HG02588 (cell line): ENCODE measurements around the gene LIN52.

Experiments
- ATAC-seq: cut with Tn5 transposase; IDR thresholded peaks from one replicate; pipeline ENCODE4 v1.9.1; 2021; ENCODE audit warnings: mild to moderate bottlenecking, moderate library complexity; ENCODE audit not compliant: unreplicated experiment

Gene LIN52

DNA sequence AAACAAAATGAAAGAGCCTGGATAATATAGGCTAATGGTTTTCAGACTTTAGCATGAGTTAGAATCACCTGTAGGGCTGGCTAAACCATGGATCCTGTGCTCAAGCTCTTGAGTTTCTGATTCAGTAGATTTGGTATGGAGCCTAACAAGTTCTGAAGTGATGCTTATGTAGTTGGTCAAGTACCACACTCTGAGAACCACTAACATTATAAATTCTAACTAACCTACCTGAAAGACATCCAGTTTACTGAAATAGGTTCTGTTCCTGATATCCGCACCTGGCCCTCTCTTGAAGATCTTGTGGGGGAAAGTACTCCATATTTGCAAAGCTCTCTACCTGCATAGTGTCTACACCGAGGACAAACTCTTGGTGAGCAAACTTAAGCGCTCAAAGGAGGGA is 95.1 kb downstream of the LIN52 start:
- ATAC-seq, result no peak

DNA sequence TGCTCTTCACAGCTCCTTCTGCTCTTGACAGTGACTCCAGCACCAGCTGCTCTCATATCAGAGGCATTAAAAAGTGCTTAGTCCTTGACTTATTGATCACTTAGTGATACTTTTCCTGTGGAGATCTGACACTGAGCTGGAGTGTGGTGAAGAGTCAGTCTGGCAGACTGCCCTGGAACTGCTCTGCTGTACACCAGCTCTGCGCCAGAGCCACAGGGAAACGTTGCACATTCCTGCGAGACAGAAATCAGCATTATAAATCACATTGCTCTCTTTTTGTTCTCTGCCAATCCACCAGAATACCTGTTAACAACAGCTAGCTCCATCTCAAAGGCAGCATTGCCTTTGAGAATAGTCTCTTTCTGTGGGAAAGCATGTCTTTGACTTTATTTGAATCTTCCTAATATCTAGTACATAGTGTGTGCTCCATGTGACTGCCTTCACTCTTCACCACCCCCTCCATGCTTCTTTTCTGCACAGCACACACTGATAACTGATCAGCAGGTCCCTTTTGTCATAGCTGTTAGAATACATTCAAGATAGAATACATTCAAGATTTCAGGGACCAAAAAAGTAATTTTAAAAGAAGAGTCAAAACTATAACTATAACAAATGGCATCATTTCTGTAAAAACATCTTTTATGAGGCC is 106.3 kb downstream of the LIN52 start:
- ATAC-seq, result no peak

DNA sequence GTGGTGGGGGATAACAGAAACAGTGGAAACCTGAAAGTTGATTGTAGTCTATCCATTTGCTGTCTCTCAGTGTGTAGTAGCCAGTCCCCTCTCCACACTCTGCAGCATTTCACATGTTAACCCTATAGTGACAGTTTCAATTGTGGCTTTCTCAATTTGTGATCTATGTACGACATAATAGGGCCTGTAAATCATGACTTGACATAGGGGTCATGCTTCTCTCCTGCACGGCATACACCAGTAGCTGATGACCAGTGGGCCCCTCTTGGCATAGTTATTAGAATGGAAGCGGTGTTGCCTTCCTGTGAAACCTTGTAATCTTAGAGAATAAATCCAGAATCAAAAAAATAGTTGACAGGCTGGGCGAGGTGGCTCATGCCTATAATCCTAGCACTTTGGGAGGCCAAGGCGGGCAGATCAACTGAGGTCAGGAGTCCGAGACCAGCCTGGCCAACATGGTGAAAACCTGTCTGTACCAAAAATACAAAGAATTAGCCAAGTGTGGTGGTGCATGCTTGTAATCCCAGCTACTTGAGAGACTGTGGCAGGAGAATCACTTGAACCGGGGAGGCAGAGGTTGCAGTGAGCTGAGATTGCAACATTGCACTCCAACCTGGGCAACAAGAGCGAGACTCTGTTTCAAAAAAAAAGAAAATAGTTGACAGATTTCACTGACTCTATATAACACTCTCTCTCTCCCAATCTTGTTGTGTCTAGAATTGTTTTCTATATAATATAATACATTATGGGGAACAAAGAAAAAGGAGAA is 109.9 kb downstream of the LIN52 start:
- no peak for ATAC-seq

DNA sequence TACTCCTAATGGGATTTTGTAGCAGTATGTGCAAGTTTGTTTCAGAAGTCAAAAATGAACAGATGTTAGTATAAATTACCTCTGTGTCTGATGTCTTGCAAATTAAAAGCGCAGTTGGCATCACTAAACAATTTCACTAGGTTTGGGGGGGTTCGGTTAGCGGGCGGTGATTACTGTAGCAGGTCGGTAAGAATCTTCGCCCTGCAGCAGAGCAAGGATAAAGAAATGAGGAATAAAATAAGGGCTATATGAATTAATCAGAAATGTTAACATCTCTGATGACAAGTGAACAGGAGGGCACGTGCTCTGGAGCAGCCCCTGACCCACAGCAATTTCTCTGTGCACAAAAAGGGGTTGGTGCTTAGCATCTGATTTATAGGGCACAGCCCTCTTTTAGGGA is 110.9 kb downstream of the LIN52 start:
- ATAC-seq, result no peak

DNA sequence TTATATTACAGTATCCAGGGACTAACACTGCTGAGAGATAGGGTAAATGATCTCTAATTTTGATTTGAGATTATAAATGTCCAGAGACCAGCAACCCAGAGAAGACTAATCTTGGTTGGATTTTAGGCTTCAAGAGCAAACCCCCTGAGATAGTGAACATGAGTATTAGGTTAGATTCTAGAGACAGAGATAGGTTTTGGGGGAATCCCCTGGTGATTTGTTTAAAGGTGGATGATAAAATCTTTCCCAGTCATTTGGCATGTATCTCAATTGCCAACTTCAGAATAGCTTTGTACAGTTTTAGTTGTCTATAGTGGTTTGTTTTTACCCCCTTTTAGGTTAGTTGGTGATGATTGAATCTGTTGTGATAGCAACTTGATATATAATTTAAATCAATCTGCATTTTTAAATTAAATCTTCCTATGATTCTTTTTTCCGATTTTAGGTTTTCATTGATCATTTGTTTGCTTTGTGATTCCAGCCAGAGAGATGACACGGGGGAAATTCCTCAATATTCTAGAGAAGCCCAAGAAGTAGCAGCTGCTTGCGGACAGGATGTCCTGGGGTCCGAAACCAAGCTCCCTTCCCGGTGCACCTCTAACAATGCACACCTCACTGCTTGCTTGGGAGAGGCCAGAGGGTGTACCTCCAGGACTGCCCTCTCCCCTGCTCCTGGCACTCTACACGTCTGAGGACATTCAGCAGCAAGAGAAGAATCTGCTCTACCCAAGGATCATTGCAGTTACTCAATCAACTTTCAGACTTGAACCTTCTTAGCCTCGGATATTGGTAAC is 113.9 kb downstream of the LIN52 start:
- no peak for ATAC-seq

DNA sequence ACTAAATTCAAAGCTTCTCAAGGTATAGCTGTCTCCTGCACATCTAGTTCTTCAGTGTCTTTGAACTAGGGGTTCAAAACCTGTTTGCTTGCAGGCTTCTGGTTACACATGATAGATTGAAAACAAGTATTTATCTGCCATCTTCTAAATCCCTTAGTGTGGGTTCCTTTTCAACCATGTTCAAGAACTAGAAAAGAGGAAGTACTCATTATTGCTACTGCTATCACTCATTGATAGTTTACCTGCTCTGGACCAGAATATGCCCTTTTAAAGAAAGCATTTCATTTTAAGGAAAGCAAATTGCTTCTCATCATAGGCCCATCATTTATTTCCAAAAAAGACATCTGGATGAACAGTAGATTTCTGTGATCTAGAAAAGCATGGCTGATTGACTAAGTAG is 117.4 kb downstream of the LIN52 start:
- ATAC-seq, result no peak

DNA sequence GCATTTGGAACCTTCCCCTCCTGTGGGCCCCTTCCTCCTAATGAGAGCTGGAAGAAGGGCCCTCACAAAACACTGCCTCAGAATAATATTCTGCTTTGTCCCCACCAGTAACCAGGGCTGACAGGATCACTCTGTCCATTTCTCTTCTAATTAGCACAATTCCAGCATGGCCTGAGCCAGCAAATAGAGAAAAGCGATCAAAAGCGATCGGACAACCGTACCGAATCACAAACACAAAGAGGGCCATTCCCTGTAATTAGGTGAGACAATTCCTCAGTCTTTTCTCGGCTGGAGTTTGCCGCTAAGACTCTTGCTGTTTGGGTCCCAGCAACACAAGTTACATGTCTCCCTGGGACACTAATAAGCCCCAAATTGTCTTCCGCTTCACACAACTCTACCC is 118.9 kb downstream of the LIN52 start:
- ATAC-seq, result no peak

DNA sequence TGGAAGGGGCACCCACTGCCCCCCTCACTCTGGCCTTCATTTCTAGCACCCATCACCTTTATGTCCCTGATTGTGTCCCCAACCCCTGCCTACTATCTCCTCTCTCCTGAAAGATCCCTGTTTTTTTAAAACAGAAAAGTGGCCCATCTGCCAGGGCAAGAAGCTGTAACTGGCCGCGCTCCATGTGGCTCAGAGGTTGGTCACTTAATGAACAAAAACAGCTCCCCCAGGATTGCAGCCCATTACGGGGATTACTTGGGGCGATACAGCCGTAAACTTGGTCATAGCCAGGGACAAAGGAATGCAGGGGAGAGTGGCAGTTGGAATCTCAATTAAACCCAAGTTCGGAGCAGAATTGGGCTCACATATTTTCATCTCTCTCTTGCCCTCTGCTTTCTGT is 119.7 kb downstream of the LIN52 start:
- ATAC-seq, result no peak

DNA sequence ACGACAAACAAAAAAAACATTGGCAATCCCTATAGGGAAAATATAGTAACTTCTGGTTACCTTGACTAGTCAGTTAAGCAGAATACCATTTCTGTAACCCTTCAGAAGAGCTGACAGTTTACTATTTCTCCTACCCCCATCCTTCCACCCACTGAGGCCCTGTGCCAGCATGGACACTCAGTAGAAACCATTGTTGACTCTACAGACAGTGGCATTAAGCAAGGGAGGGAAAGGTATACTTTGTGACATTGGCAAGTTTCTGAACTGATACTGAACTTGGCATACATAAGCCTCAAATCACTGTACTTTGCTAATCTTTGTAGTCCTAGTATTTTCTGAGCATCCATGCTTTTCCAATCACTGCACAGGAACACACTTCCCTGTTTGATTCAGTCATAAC is 121.1 kb downstream of the LIN52 start:
- ATAC-seq, result no peak

DNA sequence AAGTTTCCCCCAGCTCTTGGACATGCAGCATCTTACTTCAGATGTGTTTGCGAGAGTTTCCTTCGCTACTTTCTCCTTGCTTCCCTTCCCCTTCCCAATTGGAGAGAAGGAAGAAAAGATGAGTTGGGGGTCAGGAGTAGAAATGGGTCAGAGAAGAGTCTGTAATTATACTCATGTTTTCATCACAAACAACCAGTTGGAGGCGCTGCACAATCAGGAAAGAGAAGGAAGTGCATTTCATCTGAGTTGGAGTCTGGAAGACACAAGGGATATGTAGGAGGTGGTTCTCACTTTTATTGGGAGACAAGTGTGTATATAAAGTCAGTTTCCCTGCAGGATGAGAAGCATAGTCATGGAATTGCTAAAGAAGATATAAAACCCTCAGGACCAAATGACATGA is 123.2 kb downstream of the LIN52 start:
- no peak for ATAC-seq

DNA sequence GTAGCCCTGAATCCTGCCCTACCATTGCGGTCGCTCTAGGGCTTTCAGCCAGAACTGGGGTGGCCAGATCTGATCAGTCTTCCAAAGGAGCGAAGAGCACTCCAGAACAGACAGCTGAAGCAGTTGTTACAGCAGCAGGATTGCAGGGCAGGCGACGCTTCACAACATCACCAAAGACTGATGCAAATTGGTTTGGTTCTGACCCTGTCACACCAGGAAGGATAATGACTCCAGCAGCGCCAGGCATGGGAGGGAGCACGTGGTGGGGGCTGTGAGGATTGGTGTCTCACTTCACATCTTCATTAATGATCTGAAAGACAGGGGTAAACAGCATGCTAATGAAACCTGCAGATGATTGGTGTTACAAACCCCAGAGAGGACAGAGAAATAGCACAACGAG is 123.9 kb downstream of the LIN52 start:
- no peak for ATAC-seq

DNA sequence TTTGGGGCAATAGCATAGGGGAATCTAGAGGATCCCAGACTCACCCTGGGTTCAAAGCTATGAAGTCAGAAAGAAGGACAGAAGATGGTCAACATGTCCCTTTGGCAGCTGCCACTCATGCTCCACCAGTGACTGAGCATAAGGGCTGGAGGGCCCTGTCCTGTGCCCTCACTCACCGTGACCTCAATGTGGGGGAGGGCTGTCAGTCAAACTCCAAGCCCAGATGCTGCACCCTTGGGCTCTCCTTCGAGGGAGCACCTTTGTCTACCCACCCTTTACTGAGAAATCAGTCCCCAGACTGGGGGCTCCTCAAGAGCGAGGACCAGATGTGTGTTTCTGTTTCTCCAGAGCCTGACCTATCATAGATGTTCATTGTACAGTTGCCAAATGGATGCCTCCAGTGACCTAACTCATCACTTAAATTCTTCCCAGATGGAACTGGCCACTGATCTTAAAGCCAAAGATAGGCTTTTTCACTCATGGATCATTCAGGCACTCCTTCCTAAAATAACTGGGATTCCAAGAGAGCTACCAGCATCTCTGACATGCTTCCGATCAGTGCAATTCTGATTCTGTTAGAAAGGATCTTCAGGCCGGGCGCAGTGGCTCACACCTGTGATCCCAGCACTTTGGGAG is 127.3 kb downstream of the LIN52 start:
- ATAC-seq, result no peak

DNA sequence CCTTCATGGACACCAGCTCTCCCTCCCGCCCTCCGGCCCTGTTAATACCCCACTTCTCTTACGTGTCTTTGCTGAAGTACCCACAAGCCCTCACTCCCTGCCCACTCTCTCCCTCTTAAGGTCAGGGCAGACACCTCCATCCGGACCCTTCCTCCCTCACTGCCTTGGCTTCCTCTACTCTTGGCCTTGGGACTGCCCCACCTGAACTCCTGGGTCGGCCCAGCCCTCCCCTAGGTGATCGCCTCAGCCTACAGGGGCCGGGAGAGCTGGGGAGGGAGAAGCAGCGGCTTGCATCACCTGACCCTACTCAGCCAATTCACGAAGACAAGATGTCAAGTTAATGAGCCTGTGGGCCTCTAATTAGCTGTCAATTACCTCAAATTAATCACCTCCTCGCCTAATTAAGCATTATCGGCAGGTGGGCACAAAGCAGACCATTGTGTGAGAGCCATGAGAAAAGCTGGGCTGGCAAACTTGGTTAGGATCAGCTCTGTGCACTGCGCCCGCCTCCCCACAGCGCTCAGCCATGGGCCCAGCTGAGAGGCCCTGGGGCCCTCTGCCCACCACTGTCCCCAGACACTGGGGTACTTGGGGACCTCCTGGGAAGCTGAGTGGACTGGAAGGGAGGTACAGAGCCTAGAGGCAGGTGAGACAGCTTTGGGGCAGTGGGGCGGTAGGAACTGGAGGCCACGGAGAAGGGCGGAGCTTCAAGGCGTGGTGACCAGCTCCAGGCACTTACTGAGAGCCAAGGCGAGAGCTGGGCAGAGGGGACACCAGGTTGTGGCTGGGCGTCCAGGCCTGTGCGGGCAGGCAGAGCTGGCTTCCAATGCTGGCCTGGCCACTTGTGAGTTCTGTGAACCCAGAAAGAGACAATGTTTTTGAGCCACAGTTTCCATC is 129.4 kb downstream of the LIN52 start:
- no peak for ATAC-seq

DNA sequence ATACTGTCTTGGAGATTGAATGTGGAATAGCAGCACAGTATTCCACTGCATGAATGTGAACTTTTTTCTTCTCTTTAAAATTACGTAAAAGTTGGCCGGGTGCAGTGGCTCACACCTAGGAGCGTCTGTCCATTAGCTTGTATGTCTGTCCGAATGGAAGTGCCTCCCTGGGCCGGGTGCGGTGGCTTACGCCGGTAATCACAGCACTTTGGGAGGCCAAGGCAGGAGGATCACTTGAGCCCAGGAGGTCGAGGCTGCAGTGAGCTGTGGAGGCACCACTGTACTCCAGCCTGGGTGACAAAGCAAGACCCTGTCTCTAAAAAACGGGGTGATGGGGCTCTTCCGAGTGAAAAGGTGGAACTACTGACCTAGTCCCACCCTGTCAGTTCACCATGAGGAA is 131.9 kb downstream of the LIN52 start:
- no peak for ATAC-seq

DNA sequence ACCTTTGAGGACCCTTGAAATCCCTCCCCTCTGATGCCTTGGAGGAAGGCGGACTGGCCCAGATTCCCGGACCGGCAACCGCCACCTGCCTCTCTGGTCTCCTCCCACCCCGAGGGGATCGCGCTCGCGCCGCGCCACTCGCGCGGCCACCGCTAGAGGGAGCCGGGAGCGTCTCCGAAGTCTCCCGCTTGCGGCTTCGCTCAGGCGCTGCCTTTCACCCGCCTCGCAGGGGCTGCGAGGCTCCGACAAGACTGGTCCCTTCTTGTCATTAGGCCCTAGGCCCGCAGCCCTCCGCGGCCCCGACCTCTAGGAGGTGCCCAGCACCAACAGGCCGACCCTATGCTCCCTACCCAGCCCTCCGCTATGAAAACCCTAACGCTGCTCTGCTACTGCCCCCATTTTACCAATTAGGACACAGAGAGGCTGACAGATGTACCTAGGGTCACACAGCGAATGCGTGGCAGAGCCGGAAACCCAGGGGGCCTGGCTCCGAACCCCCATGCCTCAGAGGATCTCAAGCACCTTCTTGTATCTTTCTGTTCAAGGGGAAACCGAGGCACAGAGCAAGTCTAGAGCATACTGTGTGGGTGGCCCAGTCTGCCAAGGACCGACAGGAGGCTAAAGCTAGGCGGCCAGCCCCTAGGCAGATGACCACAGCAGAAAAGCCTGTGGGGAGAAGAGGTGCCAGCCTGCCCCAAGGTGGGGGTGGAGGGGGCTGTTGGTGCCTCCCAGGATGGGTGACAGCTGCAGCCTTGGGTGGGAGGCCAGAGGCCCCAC is 133.1 kb downstream of the LIN52 start:
- peak; percentile 65 for ATAC-seq

DNA sequence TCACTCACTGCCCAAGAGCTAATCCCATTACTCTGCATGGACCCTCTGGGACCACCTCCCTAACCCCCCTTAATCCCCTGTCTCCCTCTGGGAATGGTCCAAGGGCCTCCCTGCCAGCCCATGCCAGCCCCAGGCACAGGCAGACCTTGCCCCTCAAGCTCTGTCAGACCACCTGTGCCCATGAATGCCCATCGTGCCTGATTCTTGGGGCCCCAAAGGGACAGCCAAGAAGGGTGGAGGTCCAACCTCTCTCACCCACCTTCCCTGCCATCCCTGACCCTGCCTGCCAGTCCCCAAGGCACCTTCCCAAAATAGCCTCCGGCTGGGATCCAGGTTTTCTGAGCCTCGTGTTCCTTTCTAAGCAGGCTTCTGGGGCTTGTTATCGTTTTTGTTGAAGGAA is 133.7 kb downstream of the LIN52 start:
- no peak for ATAC-seq

DNA sequence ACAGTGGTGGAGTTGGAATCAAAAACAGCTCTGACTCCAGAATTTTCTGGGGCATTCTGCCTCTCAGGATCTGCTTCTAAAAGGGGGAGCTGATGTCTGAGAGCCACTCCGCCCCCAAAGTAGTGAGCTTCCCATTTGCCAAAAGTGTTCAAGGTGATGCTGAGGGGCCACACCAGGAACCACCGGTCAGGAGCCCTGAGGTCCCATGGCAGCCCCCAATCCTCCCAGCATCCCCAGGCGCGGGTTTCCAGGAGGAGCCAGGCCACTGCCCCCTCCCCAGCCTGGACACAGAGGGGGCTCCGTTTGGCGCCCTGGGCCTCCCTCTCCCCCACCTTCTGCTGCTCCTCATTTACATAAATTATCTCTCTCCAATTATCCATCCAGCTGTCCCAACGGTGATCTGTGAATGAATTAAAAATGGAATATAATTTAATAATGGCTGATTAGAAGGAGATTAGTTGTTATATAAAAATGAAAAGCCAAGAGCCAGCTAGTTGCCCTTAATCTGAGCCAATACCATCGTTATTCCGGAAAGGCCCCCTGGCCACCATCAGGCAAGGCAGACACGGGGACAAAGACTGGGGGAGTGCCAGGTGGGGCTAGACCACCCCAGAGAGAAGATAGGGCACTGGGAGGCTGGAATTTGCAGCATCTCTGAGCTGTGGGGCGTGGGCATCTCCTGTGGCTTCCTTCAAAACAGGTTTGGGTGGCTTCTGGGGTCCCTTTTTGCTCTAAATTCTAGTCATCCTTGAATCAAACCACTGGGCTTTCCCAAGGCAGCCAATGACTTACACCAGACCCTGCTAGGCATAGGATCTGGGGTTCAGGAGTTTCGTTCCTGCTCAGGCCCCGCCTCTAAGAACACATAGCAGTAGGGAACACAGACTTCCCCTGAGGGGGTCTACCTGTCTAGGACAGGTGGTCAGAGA is 134.8 kb downstream of the LIN52 start:
- no peak for ATAC-seq

DNA sequence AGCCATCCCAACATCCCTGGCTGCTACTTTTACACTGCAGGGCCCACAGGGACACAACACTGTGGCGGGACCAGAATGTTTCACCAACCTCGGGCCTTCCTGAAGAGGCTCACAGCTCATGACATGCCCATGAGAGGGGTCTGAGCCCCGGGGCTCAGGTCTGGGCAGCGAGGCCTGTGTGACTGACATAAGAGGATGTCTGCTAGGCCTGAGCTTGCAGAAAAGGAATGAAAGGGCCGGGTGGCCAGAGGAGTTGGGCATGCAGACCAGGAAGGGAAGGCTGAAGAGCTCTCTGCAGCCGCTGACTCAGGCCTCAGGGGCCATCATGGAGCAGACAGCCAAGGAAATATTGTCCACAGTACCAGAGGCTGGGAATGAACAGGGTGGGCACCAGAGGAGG is 136.2 kb downstream of the LIN52 start:
- no peak for ATAC-seq

DNA sequence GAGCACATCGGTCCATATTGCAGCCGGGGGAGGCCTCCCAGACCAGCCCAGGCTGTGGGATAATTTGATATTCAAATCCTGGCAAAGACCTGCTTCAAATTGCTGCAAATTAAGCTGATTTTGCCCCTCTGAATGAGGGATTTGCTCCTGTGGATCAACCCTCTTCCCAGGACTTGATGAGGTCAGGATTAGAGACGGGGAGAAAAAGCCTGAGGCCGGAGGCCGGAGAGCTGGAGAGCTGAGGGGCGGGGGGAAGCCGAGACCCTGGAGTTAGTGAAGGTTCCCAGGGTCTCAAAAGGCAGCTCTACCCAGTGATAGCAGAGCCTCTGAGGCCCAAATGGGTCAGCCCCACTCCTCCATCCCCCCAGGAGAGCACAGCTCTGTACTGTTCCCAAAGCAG is 137.0 kb downstream of the LIN52 start:
- ATAC-seq, result no peak
